Measurements from ENCODE around the gene ZNF846.
"Not testable (repeated sequence)": the region's sequence is repeated elsewhere in the genome, so short reads cannot be mapped to it uniquely, and the experiment has no call there.

The ZNF846 gene

GRCh38 chr19:9768175-9769112 lies at the start of gene ZNF846:
TSS of gene ZNF846 (minus strand) at chr19:9768738. CDS start at chr19:9764950, 3,788 bp downstream.
- DNase-seq, result peak; percentile 92

GRCh38 chr19:9818175-9818733 lies 49.7 kb upstream of the ZNF846 start:
- no peak for DNase-seq

GRCh38 chr19:9811139-9811538 lies 42.6 kb upstream of the ZNF846 start:
- DNase-seq, result no peak

- DNase-seq, result no peak
Measured at GRCh38 chr19:9808855-9809824, 40.6 kb upstream of the ZNF846 start.

- no peak for DNase-seq
Measured at GRCh38 chr19:9806803-9807202, 38.3 kb upstream of the ZNF846 start.

GRCh38 chr19:9801976-9802375 lies 33.4 kb upstream of the ZNF846 start:
- no peak for DNase-seq

- DNase-seq, result no peak
Measured at GRCh38 chr19:9799162-9799561, 30.6 kb upstream of the ZNF846 start.

GRCh38 chr19:9797871-9798270 lies 29.3 kb upstream of the ZNF846 start:
- DNase-seq, result no peak

GRCh38 chr19:9796113-9796773 lies 27.7 kb upstream of the ZNF846 start:
- DNase-seq, result peak; percentile 87

GRCh38 chr19:9793071-9793591 lies 24.6 kb upstream of the ZNF846 start:
- DNase-seq, result no peak

GRCh38 chr19:9792206-9793070 lies 23.9 kb upstream of the ZNF846 start:
- peak; percentile 89 for DNase-seq

GRCh38 chr19:9791552-9792205 lies 23.1 kb upstream of the ZNF846 start:
- DNase-seq, result peak; percentile 92

GRCh38 chr19:9791073-9791367 lies 22.5 kb upstream of the ZNF846 start:
- not testable (repeated sequence) for DNase-seq

- DNase-seq, result not testable (repeated sequence)
Measured at GRCh38 chr19:9789579-9789978, 21.0 kb upstream of the ZNF846 start.

- no peak for DNase-seq
Measured at GRCh38 chr19:9789066-9789465, 20.5 kb upstream of the ZNF846 start.

- DNase-seq, result not testable (repeated sequence)
Measured at GRCh38 chr19:9788604-9789003, 20.1 kb upstream of the ZNF846 start.

- DNase-seq, result no peak
Measured at GRCh38 chr19:9786819-9787218, 18.3 kb upstream of the ZNF846 start.

GRCh38 chr19:9786342-9786741 lies 17.8 kb upstream of the ZNF846 start:
- DNase-seq, result no peak

- peak; percentile 99 for DNase-seq
Measured at GRCh38 chr19:9785367-9786331, 17.1 kb upstream of the ZNF846 start.

GRCh38 chr19:9784163-9784496 lies 15.6 kb upstream of the ZNF846 start:
- DNase-seq, result not testable (repeated sequence)

All from DMS79 (cell line).